ENCODE measurements around the gene LRRC32.

LRRC32 gene

DNA sequence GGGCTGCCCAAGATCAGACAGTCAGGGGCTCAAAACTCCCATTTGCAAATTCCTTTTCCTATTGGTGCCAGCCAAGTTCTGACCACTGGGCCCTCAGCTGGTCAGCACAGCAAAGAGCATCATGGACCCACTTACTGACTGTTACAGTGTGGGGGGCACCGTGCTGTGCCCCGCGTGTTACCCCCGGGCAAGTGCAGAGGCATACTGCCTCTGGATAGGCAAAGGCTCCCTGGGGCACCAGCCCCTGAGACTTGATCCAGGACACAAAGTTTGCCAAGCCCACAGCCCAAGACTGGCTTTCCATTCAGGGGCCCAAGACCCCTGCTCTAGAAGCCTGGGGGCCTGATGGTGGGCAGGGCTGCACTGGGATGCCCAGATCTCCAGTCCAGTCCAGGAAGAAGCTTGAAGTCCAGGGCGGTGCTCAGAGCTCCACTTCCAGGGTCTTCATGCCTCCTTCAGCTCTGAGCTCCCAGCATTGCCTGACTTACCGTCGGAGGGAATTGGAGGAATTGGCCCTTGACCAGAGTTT lies 6.6 kb downstream of the LRRC32 start:
- no peak for DNase-seq (ENCODE audit: low read depth in 2 of 2)

DNA sequence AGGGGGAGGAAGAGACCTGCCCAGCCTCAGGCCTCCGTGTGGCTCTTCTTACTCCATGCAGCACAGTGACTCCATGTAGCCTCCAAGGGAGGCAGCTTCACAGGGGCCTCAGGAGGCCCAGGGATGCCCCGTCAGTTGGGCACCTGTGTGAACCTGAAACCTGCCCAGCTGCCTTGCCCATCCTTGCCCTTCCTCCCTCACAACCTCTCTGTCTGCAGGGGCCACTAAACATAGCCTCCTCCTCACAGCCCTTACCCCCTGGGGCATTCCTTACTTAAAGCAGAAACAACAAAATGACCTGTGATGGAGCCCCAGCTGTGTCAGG lies 7.1 kb downstream of the LRRC32 start:
- no peak for DNase-seq (ENCODE audit: low read depth in 2 of 2)

DNA sequence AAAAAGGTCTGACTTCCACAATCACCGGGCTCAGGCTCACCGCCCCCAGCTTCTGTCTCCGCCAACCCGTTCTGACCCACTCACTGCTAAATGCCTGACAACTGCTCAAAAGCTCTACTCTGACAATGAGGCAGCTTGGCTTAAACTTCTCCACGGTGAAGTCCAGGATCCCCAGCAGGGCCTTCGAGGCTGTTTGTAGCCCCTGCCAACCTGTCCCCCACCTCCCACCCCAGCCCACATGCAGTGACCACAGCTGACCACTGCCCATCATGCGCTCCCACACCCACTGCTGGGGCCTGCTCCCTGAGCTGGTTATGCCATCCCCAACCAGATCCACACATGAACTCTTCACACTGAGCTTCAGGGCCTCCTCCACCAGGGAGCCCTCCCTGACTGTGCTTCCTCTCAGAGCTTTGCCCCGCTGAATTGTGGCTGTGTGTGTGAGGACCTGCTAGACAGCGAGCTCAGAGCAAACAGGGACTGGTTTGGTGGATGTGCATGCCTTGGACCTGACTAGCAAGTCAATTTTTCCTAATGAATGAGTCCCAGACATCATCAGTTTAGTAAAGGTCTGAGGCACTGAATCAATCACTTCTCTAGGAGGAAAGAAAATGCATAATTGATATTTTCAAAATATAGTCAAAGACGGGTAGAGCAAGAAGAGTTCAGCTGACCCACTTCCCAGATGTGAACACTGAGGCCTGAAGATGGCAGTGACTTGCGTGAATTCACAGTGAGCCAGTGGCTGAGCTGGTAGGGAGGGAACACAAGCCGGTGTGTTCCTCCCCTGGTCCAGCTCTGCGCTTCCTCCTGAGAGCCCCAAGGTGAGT lies 7.7 kb downstream of the LRRC32 start:
- no peak for DNase-seq (ENCODE audit: low read depth in 2 of 2)

DNA sequence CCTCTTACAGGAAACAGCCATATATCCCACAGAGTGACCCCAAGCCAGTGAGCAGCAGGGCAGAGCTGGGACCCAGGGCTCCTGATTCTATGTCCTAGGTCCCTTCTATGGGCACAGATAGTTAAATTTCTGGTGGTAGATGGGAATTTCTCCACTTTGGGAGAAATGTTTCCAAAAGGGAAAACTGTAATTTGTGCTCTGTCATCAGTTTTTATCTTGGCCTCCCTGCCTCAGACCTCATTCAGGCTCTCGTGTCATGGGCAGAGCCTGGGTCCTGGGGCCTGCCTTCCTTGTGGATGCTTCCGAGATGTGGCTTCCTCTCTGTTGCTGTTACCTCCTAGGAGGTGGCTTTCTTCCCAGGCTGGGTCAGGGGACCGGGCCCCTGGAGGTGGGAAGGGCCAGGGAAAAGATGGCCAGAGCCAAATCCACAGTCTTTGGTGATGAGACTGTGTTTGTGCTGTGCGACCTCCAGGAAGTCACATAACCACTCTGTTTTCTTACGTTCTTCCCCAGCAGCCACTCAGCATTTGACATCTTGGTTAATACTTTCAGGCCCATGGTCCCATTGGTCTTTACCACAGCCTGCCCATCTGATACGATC lies 8.6 kb downstream of the LRRC32 start:
- no peak for DNase-seq (ENCODE audit: low read depth in 2 of 2)

DNA sequence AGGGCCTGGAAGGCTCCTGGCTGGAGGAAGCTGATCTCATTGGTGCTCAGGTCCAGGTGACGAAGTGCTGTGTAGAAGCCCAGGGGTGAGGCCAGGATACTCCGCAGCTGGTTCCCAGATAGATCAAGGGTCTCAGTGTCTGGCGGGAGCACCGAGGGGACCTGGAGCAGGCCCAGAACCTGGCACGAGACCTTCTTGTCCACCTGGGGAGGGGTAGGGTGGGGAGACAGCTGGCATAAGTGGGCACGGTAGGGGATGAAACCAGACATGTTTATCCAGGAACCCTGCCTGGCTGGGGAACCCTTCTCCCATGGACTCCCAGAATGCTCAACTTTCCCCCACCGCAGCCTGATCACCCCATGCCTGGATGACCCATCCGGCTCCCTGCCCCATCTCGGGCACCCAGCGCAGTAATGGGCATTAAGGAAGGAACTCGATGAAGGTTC lies 9.2 kb downstream of the LRRC32 start:
- DNase-seq (ENCODE audit: low read depth in 2 of 2) = no peak

DNA sequence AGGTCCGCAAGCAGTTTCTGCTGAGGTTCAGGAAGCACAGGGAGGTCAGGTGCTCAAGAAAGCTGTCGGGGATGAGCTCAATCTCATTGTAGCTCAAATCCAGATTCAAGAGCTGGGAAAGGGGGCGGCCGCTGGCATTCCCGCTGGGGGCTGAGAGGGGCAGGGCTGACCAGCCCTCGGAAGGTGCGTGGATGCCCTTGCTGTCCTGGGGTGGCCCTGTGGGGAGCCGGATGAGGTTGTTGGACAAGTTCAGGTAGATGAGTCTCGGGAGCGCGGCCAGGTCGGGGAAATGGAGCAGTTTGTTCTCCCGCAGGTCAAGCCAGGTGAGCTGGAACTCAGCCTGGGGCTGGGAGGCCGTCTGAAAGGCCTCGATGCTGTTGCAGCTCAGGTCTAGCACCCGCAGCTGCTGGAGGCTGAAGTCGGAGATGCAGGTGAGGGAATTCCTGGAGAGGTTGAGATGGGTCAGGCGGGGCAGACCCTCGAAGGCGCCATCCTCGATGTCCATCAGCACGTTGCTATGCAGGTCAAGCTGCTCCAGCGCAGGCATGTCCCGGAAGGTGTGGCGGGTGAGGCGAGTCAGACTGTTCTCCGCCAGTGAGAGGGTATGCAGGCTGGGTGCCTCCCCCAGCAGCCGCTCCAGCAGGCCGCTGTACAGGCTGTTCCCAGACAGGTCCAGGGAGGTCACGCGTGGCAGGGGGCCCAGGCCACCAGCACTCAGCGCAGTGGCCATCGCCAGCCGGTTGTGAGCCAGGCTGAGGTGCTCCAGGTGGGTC lies 9.8 kb downstream of the LRRC32 start:
- no peak for DNase-seq (ENCODE audit: low read depth in 2 of 2)

DNA sequence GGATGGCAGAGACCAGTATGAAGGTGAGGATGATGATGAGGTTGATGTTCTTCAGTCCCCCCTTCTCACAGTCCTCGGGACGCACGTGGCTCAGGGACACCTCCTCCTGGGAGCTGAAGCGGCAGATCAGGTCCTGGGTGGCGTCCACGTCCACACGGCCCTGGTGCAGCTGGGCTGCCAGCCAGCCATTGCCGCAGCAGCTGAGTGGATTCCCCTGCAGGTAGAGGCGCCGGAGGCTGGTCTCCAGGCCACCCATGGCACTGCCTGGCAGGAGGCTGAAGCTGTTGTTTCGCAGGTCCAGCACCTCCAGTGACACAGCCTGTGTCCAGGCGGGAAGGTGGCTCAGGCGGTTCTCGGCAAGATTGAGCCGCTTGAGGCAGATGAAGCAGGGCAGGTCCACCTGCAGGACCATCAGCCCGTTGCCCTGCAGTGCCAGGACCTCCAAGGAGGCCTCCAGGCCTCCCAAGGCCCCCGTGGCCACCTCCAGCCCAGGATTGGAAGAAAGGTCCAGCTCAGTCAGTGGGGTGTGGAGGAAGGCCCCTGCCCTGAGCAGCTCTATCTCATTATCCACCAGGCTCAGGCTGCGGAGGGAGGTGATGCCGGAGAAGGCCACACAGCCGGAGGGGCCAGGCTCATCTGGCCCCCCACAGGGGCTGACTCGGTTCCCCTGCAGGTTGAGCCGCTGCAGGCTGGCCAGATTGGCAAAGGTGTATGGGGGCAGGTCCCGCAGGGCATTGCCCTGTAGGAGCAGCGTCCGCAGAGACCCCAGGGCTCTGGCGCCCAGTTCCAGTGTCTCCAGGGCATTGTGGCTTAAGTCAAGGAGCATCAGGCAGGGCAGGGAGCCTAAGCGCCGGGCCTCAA lies 10.6 kb downstream of the LRRC32 start:
- no peak for DNase-seq (ENCODE audit: low read depth in 2 of 2)

DNA sequence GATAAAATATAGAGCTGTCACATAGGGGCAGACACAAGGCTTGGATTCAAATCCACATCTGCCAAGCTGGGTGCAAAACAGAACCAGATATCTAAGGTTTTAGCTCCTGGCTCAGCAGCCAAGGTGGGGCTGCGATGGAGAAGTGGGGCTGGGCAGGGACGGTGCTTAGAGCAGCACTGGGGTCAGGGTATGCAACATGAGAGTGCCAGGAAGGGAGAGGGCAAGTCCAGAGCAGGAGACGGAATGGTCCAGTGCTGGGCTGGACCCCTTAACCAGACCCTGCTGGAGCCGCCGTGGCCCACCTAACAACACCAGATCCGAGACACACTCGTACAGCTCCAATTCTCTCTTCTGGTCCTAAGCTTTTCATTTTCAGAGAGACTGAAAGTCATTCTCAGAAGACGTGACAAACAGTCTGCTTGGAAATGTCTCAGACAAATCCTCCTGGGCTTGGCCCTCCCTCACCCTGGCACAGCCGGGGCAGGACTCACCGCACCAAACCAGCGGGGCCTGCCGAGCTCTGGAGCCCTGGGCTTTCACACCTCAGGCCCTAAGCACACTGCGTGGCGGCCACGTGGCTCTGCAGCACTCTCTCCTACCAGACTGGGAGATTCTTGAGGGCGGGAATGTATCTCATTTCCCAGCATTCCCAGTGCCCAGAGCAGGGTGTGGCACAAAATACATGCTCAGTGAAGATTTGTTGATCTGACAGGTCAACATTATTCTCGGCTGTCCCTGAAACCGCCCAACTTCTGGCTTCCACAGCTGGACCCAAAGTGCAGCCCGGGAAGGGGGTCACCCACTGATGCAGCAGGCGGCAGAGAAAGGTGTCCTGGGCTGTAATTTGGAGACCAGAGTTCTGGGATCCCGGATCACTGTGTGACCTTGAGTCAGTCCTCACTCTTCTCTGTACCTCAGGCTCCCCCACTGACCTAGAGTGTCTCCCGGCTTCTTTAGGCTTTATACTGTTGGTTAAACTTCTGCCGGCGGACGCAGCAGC lies 11.6 kb downstream of the LRRC32 start:
- DNase-seq (ENCODE audit: low read depth in 2 of 2) = no peak

DNA sequence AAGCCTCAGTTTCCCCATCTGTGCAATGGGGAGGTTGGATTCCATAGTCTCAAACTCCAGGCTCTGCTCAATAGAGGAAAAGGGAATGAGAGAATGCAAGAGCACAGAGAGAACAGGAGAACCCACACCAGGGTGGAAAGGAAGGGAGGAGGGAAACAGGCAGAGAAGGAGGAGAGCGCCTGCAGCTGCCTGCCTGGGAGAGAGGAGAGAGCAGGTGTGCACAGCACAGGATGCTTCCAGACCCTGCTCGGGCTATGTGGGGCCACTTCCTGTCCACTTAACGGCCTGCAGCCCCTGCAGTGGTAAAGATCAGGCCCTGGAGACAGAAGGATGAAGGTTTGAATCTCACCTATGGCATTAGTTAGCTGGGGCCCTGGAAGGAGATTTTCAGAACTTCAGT lies 12.3 kb downstream of the LRRC32 start:
- DNase-seq (ENCODE audit: low read depth in 2 of 2) = no peak

DNA sequence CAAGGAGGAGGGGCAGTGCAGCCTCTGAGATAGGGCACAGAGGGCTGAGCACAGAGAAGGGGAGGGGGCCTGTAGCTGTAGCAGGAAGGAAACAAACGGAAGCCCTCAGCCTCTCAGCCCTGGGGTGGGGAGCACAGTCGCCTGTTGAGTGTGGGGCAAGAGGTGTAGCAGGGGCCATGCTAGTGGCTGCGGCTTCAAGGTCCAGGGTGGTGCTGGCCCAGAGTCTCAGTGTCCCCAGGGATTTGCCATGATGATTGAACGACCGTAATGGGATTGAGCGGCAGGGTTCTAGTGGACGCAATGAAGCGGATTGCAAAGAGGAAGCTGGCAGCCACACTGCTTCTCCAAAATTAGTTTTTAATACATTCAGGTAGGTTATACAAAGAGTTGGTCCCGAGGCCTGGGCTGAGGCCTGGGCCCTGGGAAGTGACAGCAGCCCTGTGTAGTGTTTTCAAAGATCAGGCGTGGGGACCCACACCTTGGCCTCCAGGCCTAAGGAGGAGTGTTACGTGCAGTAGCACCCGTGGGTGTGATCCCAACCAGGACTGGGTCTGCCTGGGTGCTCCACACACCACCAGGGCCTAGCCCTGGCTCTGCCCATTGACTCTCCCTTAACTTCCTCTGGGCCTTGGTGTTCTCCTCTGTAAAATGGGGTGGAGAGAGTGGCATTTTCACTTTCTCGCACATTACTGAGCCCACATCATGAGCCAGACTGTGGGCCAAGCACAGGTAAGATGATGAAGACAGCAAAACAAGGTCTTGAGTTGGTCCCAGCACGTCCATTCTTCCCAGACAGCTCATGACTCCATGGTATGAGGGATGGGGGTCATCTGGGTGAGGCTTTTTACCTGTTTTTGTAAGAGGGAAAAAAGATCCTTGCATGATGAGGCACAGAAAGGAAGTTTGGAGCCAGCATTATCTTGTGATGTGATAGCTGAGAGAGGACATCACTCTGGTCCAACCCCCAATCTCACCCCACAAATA lies 13.1 kb downstream of the LRRC32 start:
- DNase-seq (ENCODE audit: low read depth in 2 of 2) = no peak

DNA sequence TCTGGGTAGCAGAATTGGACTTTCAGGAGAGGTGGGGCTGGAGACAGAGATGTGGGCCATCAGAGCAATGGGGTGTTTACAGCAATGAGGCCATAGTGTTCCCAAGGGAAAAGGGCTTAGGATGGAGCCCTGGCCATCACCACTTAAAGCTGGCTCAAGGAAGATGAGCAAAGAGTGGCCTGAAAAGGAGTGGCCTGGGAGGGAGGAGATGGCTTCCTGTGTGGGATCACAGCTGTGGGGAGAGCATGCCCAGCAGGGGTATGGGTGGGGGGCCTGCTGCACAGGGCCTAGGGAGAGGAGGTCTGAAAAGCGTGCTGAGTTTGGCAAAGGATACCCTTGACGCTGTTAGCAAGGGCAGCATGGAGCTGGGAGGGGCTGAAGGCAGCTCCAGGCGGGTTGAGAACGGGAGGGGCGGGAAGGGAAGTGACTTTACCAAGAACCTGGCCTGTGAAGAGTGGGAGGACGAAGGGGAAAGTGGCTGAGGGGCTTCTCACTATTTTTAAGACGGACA lies 13.9 kb downstream of the LRRC32 start:
- no peak for DNase-seq (ENCODE audit: low read depth in 2 of 2)

DNA sequence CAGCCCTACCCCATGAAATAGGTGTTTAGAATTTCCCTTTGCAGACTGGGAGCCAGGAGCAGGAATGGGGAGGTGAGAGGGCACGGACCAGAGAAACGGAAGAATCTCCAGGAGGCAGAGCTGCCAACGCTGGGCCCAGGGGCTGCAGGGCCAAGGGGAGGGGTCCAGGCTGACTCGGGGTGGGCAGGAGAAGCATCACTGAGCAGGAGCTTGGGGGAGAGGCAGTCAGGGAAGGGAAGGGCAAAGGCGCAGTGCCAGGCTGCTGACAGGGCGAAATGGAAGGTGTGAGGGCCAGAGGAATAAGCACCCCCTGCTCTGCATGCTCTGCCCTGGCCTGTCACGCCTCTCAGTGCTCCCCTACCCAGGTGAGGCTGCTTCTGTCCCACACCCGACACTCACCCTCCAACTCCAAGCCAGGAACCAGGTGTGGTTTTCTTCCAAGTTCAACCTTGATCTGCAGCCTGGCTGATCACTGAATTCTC lies 14.5 kb downstream of the LRRC32 start:
- DNase-seq (ENCODE audit: low read depth in 2 of 2) = no peak

DNA sequence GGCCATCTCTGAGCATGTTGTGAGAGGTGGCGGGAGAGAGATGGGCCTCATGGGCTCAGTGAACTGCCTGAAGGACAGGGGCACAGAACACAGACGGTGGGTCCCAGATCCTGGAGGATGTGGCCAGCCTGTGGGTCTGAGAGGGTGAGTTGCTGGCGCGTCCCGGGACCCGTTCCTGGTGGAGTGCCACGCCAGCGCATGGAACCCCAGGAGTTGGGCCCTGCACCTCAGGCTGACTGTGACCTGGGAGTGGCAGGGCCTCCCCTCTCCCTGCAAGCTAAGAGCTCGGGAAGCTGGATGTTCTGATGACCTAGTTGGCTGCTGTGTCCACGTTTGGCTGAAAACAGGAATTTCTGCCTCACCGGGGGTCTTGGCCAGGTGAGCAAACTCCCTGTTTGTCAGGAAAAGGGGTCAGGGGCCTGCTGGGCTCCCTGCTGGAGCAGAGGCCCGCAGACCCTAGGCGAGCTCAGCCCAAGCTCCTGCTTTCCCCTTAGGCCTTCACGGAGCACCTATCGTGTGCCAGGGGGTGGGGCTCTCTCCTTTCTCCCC lies 15.0 kb downstream of the LRRC32 start:
- DNase-seq (ENCODE audit: low read depth in 2 of 2) = no peak

DNA sequence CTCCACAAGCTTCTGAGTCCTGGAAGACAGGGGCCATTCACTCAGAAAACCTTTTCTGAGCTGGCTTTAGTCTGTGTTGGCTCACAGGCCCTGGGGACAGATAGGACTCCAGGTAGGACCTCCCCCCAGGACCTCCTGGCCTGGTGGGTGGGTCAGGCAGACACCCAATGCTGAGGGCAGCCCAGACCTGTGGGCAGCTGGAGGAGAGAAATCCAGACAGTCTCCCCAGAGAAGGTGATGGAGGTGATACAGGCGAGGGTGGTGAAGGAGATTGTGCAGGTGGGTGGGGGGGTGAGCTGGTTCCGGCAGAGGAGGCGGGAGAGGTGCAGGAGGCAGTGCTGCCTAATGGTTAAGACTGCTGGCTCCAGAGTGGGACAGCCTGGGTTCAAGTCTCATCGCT lies 15.6 kb downstream of the LRRC32 start:
- no peak for DNase-seq (ENCODE audit: low read depth in 2 of 2)

DNA sequence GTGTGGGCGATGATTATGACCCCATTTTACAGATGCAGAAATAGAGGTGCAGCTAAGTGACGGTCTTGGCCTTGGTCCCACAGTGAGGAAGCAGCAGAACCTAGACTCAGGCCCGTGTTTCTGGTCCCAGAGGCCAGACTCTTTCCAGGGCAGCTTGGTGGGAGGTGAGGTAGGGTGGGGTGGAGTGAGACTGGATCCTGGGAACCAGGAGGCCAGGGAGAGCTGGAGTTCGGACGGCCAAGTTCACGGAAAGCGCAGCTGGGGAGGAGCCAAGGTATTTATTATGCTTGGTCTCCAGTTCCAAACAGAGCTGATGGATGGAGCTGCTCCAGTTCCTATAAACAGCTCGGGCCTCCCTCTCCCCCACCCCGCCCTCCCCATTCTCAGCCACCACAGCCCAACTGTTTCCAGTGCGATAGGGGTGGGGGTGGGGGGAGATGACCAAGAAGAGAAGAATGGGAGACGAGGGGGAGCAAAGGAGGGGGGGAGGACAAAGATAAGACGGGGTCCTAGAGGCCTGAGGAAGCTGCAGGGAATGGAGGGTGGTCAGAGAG lies 16.2 kb downstream of the LRRC32 start:
- DNase-seq (ENCODE audit: low read depth in 2 of 2) = no peak

DNA sequence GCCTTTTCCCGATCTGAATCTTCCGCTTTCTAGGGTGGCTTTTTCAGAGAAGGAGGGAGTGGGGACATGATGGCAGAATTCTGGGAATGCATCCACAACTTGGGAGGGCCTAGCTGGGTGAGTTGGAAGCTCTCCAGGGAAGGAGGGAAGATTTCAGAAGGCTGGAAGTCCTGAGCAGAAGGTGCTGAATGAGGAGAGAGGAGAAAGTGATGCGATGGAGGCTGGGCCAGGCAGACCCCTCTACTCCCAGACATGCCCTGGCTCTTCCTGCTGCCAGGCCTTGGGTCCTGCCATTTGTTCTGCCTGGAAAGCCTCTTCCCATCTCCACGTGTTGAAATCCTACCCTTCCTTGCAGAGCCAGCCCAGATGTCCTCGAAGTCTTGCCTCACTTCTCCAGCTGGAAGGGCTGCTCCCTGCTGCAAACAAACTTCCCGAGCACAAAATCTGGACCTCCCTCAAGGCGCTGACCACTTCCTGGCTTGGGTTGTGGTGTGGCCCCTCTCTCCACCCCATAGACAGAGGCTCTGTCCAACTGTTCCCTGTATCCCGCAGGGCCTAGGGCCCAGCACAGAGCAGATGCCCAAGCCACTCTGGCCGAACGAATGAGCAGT lies 16.8 kb downstream of the LRRC32 start:
- no peak for DNase-seq (ENCODE audit: low read depth in 2 of 2)

DNA sequence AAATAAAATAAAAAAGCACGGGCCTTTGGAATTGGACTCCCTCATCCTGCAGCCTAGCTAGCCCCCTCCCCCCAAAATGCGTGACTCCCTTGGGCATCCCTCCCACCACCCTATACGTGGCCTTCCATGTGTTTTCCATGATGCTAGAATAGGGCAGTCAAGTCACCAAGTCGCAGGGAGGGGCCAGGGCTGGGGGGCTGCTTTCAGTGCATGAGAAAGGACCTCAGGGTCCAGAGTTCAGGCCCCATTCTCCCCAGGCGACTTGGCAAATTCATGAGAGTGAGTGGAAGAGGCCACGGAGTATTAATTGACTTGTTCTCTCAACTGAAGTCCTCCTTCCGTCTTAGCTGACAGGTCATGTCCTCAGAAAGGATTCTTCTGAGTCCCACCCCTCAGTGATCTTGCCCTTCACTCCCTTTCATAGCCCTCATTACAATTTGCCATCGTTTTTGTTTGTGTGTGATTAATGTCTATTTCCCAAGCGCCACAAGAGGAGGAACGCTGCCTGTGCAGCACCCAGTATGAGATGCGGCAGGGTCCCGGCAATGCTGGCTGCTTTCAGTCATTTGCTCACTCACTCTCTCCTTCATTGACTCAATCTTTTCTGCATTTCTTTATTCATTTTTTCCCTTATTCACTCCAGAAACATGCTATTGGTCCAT lies 17.4 kb downstream of the LRRC32 start:
- DNase-seq (ENCODE audit: low read depth in 2 of 2) = no peak

All from stimulated activated CD8-positive, alpha-beta memory T cell treated with anti-CD3 and anti-CD28 coated beads, Interleukin-2, amount 100 ng/mL, for 48 hours (primary cell).